HG03139 (cell line): ENCODE measurements around the gene CAGE1.

ENCODE experiments used
- ATAC-seq: cut with Tn5 transposase; IDR thresholded peaks from one replicate; pipeline ENCODE4 v1.9.1; 2021; ENCODE audit not compliant: unreplicated experiment

Gene CAGE1

DNA sequence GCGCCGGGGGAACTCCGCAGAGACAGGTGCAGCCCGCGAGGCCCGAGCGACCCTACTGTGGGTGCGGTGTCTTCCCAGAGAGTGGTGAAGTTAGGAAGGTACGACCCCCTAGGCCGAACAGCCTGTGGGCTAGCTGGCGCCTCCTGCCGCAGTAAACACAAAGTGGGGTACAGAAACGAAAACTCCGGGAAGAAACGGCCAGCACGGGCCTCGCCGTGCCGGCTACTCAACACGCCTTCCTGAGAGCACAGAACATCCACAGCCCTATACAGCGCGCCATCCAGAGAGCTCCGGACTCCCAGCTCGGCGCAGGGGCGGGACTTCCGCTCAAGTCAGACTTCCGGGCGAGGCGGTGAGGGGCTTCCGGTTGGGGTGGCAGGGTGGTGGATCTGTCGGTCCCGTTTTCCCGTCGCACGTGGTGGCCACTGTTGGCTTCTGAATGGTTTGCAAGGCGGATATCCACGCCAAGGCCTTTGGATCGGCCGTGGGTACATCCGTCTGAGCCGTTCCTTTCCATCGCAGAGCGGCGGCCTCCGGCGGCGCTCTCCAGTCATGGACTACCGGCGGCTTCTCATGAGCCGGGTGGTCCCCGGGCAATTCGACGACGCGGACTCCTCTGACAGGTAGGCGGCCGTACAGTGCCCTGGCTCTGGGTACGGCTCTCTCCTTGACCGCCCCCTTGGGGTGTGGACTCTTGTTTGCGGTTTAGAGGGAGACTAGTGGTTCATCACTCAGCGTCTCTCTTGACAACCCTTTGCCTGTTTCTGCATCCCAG lies at the start of gene CAGE1, which contains the start of gene RIOK1:
Gene CAGE1 (minus strand): TSS at position 292 of the 775 bp plus-strand sequence. CDS start 2,569 bp downstream, outside the sequence.
Gene RIOK1 (plus strand): TSS at position 358 of the 775 bp plus-strand sequence. CDS start 195 bp downstream, at position 553.
- peak; percentile 96 for ATAC-seq

DNA sequence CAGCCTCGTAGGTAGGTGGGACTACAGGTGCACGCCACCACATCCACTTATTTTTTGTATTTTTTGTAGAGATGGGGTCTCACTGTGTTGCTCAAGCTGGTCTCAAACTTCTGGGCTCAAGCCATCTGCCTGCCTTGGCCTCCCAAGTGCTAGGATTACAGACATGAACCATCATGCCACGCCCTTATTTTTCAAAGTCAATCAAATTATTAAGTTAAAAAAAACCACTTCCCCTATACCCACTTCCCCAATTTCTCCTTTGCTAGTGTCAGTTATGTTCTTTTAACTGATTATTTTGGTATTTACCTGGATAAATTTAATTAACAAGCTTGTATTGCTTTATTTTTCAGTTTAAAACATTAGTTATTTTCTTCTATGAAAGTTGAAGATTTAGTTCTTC lies 49.7 kb upstream of the CAGE1 start:
- no peak for ATAC-seq

DNA sequence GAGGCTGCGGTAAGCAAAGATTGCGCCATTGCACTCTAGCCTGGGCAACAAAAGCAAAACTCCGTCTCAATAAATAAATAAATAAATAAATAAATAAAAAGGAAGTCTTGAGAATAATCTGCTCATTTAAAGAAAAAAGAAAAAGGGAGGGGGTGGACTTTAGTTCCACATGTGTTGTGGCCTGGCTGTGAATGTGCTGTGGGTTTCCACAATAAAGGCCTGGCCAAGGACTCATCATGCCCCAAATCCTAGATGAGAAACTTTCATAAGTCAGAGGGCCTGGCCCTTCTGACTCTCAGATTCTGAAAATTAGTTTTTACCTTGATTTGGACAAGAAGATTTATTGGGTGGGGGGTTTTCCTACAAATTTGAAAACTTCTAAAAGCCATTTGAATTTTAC lies 48.5 kb upstream of the CAGE1 start:
- no peak for ATAC-seq

DNA sequence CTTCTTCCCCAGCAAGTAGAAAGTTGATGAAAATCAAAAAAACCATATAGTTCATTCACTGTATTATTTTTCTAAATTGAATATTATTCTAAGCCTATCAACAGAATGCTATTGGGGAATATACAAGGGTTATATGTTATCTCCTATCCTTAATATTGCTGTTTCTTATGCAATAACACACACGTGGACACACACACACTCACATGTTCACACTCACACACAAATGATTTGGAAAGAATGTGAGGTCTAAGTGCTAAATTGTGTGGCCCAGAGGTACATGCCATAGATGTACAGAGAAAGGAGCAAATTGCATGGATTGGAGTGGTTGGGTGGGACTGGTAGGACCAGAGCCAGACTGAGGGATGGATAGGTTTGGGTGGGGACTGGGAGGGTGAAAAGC lies 45.1 kb upstream of the CAGE1 start:
- no peak for ATAC-seq

DNA sequence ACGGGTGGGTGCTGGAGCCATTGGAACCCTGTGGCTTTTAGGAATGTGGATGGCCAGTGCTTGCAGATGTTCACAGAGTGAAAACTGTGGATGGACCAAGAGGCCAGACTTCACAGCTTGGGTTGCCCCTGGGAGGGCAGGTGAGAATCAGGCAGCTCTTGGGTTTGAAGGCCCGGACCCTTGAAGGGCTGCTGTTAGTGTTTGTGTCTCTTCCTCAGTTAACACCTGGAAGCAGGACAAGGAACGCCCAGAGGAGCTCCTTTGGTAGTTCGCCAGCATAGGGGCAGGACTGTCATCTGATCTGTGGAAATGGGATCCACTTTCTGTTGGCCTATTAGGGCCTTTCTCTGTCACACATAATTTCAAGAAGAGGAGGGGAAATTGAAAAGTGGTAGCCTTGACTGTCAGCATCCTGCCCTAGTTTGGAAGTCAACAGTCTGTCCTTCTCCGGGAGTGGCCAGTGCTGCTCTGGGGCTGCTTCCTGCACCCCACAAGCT lies 43.6 kb upstream of the CAGE1 start:
- no peak for ATAC-seq

DNA sequence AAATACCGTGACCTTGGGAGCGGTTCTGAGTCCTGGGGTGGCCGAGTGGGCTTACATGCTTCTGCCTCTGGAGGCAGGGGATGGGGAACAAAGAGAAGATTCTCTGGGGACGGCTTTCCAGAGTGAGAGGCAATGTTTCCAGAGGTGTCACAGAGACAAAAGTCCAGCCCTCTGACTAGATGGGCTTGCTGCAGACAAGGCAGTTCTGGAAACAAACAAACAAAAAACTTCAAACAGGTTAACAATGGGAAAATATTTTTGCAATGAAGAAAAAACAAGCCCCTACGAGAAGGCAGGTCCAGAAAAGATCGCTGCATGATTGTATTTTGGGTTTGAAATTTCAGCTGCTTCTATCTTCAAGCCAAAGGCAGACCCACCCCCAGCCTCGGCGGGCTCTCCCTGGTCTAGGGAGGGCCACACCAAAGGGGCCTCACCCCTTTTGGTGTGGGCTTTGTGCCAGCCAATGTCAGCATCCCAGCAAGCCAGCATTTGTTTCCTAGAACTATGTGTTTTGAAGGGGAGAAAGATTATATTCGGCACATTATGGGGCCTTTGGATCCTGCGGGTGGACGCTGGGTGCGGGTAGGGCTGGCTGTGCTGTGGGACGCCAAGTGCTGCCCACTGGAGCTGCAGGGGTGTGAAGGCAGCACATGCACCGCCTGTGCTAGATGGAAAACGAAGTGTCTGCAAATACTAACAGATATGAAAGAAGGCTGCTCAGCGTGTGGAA lies 43.0 kb upstream of the CAGE1 start:
- ATAC-seq: no peak

DNA sequence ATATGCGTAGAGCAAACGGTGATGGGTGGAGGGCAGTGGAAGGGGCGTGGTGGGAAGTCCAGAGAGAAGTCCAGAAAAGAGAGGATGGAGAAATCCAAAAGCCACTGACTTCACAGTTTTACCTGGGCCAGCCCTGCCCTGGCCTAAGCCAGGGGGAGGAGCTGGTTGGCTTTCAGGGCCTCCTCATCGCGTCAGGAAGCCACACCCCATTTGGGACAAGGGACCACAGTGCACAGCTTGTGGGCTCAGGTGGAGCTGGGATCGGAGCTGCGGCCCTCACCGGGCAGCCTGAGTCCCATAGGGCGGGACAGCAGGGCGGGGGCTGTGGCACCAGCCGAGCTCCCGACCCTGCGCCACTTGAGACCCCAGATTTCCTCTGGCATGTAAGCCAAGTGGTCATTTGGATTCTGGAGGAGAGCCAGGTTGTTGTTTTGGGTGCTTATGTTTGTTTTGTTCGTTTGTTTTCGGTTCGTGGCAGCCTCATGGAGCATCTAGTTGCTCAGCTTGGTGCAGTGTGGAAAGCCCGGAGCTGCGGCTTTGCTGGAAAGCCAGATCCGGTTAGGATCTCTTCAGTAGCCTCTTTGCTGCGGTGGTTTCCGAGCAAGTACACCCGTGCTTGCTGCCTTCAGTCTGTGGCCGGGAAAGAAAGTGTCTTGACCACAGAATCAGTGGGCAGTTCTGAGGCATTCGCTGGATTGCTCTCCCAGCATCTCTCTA lies 42.3 kb upstream of the CAGE1 start:
- no peak for ATAC-seq

DNA sequence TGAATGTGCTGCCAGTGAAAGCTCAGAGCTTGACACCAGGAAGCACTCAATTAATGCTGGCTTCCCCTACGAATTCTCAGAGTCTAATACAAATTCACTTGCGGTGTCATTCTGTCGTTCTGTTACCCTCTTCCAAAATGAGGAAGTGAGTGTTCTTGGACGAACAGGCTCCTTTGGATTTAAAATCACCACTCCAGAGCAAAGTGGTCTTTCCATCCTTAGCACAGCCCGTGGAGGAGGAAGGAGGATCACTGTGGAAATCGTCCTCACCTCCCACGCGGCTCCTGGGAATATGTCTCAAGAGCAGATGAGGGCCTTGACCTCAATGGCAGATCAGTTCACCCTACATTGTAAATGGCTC lies 41.8 kb upstream of the CAGE1 start:
- no peak for ATAC-seq

DNA sequence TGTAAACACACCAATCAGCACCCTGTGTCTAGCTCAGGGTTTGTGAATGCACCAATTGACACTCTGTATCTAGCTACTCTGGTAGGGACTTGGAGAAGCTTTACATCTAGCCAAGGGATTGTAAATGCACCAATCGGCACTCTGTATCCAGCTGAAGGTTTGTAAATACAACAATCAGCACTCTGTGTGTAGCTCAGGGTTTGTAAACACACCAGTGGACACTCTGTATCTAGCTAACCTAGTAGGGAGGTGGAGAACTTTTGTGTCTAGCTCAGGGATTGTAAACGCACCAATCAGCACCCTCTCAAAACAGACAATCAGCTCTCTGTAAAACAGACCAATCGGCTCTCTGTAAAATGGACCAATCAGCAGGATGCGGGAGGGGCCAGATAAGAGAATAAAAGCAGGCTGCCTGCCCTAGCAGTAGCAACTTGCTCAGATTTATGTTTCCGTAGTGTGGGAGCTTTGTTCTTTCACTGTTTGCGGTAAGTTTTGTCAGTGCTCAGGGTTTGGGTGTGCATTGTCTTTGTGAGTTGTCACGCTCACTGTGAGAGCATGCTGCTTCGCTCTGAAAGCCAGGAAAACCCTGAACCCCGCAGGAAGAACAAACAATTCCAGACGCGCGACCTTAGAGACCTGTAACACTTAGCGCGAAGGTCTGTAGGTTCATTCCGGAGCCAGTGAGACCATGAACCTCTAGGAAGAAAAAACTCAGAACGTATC lies 37.1 kb upstream of the CAGE1 start:
- ATAC-seq: no peak

DNA sequence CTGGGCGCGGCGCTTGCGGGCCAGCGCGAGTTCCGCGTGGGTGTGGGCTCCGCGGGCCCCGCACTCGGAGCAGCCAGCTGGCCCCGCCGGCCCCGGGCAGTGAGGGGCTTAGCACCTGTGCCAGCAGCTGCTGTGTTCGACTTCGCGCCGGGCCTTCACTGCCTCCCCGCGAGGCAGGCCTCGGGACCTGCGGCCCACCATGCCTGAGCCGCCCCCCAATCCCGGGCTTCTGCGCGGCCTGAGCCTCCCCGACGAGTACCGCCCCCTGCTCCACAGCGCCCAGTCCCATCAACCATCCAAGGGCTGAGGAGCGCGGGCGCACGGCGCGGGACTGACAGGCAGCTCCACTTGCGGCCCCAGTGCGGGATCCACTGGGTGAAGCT lies 36.3 kb upstream of the CAGE1 start:
- no peak for ATAC-seq

DNA sequence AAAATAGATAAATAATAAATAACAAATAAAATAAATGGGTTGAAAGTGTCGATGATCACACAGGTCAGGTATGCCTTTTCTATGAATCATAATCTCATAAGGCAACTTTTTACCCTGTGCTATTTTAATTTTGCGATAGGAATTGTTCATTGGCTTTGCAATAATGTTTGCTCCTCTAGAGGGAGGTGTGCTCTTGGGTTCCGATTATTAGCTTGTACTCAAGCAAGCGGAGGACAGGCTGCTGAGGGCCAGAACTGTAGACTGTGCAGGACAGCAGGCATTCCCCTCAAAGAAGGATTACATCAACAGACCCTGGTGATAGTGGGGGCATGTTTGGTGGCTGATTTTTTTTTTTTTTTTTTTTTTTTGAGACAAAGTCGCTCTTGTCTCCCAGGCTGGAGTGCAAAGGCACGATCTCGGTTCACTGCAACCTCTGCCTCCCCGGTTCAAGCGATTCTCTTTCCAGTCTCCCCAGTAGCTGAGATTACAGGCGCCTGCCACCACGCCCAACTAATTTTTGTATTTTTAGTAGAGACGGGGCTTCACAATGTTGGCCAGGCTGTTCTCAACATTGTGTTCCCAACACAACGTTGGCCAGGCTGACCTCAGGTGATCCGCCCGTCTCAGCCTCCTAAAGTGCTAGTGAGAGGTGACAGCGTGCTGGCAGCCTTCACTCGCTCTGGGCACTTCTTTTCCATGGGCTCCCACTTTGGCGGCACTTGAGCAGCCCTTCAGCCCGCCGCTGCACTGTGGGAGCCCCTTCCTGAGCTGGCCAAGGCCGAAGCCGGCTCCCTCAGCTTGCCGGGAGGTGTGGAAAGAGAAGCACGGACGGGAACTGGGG lies 35.6 kb upstream of the CAGE1 start:
- ATAC-seq: no peak

DNA sequence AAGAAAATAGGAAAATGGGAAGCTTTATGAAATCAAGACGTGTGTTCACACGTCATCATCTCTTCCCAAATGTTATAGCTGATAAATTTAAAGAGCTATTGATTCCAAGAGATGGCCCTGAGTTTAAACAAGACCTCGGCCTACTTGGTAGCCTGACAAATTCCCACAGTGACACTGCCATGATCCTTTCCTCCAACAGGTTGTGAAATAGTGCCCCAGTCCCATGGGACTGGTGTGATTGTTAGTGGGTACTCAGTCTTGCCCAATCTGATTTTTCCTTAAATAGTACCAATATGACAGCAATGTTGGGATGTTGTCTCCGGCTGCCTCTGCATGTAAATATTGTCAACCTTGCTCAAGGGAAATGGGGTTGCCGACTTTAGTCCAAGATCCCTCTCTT lies 34.5 kb upstream of the CAGE1 start:
- no peak for ATAC-seq

DNA sequence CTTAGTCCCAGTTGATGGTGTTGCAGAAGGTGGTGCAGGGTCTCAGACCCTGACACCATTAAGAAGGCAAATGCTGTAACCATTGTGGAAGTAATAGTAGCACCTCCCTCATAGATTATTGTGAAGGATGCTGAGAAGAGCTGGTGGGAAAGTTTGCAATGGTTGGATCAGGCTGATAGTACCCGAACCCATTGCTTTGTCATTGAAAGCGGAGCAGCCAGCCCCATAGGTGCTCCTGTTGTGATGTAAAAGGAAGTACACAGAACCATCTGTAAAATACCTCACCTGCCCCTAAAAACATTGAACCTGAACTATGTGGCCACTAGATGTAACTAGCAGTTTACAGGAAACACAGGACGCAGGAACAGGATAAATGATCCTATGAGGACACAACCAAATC lies 31.5 kb upstream of the CAGE1 start:
- no peak for ATAC-seq

DNA sequence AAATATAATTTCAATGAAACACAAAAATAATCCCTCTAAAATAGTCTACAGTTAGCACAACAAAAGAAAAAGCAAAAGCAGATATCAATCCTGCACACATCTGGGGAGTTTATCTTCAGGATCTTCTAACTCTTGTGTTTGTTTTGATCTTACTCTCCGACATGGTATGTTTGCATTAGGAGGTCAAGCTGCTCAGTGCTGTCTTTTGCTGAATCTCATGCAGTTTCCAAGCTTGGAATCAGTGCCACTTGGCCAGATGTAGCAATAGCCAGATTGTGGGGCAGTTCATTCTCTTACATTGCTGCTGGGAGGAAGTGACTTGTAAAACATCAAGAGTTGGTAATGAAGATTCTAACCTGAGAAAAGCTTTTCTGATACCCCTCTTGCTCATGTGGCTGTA lies 29.5 kb upstream of the CAGE1 start:
- ATAC-seq: no peak

DNA sequence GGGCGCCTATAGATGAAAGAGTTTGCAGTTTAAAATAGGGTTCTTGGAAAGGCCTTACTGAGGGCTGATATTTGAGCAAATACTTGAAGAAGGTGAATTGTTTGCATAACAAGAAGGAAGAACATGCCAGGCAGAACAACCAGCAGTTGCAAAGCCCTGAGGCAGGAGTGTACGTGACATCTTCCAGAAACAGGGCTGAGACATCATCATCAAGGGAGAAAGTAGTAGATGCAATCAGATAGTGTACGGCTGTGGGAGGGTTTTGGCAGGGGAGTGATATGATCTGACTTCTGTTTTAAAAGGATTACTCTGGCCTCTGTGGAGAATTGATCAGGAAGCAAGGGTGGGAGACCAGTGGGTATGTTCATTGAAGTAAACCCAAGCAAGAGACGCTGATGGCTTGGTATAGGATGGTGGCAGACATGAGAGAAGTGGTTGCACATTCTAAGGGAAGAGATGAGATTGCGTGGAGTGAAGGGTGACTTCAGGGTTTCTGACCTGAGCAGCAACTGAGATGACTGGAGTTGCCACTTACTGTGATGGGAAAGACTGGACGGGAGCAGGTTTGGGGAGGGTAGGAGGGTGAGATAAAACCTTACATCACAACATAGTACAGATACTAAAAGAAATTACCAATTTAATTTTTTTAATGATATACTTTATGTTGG lies 28.8 kb upstream of the CAGE1 start:
- ATAC-seq: no peak

DNA sequence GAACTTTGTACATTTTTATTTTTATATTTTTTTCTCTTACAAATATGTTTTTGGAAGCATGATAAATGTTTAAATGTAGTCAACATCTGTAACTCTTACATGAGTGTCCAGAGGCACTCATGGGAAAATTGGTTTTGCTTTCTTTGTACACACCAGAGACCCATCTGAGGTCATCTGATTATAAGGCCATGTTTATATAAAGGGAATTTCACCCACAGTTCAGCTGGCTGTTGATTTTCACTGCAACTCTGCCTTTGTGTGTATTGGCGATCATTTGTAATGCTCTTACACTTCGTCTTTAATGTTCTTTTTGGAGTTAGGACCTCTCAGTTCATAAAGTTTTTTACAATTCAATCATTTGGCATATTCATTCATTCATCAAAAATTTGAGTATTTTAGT lies 28.1 kb upstream of the CAGE1 start:
- no peak for ATAC-seq

DNA sequence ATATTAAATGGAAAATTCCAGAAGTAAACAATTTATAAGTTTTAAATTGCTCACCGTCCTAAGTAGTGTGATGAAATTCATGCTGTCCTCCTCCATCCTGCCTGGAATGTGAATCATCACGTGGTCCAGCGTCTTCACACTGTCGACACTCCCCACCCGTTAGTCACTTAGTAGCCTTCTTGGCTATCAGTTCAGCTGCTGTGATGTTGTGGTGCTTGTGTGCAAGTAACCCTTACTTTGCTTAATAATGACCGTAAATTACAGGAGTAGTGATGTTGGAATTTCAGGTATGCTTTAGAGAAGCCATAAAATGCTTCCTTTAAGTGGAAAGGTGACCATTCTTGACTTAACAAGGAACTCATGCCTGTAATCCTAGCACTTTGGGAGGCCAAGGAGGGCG lies 25.3 kb upstream of the CAGE1 start:
- ATAC-seq: no peak

DNA sequence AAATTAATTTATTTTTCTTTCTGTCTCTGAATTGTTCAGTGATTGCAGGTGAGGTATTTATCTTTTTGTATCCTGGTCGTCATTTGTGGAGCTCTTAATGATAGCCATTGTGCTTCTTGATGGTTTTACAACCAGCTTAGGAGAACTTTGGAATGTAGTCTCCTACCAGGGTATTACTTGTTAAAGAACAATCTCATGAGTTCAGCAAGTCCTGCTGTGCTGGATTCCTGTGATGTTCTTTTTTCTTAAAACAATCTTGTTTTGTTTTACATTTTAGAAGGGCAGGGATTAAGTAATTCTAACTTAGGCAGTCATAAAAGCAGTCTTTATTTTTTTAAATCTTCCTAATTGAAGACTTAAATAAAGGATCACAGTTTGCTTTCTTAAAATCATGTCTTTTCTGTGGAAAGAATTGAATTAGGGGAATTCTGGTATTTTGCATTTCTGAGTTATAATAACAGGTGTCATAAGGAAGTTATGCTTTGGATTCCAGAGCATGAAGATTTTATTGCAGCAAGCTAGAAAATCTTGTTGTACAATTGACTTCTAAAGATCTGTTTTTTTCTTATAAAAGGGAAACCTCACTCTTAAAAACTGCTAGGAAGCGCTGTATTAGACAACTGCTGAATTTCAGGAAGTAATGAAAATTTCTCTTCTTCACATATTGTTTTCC lies 23.7 kb upstream of the CAGE1 start:
- ATAC-seq: no peak

DNA sequence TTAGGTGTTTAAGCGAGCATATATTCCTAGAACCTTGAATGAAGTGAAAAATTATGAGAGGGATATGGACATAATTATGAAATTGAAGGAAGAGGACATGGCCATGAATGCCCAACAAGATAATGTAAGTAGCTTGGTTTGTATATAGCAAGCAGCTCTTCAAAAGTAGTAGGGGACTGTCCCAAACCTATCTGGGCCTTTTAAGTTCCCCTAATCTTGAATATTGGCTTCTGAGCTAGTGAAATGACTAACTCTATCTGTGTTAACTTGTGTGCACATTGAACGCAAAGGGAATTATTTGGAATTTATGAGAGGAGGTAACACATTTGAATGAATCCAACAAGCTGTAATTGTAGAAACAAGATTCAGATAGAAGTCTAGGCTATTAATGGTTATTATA lies 21.8 kb upstream of the CAGE1 start:
- no peak for ATAC-seq
